ENCODE measurements around the gene NAT14.

Gene NAT14

GRCh38 chr19:55453511-55454260 is 31.3 kb upstream of the NAT14 start:
- DNase-seq: no peak

GRCh38 chr19:55454787-55455243 is 30.2 kb upstream of the NAT14 start:
- peak; percentile 56 for DNase-seq

GRCh38 chr19:55455576-55456235 is 29.3 kb upstream of the NAT14 start:
- no peak for DNase-seq

- no peak for DNase-seq
Measured at GRCh38 chr19:55456347-55456746, 28.6 kb upstream of the NAT14 start.

GRCh38 chr19:55457683-55458457 is 27.1 kb upstream of the NAT14 start:
- no peak for DNase-seq

- DNase-seq: no peak
Measured at GRCh38 chr19:55459551-55459949, 25.4 kb upstream of the NAT14 start.

GRCh38 chr19:55459950-55460657 is 24.9 kb upstream of the NAT14 start:
- DNase-seq: no peak

GRCh38 chr19:55460670-55461258 is 24.2 kb upstream of the NAT14 start:
- DNase-seq: peak; percentile 73

- DNase-seq: peak; percentile 100
Measured at GRCh38 chr19:55461259-55461973, 23.6 kb upstream of the NAT14 start, which contains the start of gene ISOC2. Gene ISOC2 (minus strand): TSS chr19:55461642. CDS start chr19:55456486, 5,156 bp downstream.

DNA sequence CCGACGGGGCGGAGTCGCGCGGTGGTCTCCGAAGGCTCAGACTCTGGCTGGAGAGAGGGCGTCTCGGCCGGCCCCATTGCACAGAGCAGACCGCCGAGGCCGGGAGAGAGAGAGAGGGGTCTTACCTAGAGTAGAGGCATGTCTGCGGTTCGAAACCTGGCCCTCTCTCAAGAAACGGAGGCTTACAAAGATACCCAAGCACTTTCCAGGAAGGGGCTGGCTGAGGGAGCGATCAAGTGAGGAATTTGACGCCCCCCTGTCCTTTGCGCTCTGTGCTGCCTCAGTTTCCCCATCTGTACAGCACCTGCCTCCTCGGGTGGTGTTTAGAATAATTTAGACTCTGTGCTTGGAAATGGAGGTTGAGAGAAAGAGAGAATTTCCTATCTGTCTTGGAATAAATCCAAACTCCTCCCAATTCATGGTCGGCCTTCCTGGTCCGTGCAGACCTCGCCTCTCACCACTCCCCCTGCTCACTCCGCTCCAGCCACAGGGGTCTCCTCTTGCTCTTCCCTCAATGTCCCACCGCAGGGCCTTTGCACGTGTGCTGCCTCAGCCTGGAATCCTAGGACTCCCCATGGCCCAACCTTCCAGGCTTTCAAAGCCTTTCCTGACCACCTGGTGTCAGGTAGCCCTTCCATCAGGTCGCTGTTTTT is 22.9 kb upstream of the NAT14 start:
- DNase-seq: no peak

DNA sequence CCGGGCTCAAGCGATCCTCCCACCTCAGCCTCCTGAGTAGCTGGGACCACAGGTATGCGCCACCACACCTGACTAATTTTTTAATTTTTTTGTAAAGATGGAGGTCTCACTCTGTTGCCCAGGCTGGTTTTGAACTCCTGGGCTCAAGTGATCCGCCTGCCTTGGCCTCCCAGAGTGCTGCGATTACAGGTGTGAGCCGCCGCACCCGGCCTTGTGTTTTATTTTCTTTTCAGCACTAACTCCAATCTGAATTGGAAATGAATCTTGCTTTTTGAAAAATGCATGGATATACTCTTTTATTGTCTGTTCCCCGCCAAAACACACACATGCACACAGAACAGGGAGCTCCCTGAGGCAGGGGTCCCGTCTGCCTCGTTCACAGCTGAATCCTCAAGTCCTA is 22.3 kb upstream of the NAT14 start:
- DNase-seq: no peak

- DNase-seq: no peak
Measured at GRCh38 chr19:55463583-55464031, 21.4 kb upstream of the NAT14 start.

DNA sequence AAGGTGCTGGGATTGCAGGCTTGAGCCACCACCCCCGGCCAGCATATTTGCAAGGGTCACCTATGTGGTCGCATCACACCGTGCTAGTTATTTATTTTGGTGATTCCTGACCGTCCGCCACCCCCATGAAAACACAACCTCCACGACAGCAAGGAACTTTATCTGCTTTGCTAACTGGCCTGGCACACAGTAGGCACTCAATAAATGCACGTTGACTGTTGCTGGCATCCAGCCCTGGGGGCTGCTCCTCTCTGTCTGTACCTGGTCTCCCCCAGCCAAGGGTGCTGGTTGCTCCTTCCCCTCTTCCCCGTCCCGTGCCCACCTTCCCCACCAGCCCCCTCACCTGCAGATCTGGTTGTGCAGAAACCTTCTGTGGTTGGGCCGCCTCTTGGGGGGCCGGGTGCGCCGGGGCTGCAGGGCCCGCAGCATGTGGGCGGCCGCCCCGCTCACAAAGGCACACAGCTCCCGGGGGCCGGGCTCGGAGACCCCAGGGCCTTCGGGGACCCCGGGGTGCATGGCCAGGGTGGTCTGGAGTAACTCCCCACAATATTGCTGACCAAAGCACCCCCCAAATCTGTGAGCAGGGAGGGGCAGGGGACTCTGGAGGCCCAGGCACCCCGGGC is 20.8 kb upstream of the NAT14 start:
- no peak for DNase-seq

DNA sequence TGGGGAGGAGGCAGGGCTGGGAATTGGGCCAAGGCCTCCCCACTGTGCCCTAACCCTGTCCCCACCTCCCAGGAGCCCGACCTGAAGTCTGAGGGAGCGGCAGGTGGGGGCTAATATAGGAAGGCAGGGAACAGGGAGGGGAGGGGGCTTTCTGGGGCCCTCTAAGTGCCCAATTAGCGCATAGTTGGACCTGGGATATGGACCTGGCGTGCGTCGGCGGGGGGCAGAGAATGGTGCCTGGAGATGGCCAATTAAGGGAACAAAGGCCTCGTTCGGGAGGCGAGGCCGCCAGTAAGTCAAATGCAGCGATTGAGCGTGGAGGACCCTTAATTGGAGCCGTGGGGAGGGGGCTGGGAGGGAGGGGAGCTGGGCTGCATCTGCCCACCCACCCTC is 20.3 kb upstream of the NAT14 start, which contains the start of gene C19orf85:
TSS of gene C19orf85 (minus strand) at position 90 of the 393 bp plus-strand sequence. CDS start 197 bp downstream, outside the sequence.
- no peak for DNase-seq

- no peak for DNase-seq
Measured at GRCh38 chr19:55465460-55466240, 19.3 kb upstream of the NAT14 start.

DNA sequence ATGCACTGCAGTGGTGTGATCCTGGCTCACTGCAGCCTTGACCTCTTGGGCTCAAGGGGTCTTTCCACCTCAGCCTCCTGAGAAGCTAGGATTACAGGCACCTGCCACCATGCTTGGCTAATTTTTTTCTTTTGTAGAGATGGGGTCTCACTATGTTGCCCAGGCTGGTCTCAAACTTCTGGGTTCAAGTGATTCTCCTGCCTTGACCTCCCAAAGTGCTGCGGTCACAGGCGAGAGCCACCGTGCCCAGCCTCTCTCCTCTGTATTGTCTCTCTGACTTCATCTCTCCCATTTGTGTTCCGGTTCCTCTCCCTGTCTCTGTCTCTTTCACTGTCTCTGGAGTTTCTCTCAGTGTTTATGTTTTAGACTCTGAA is 18.8 kb upstream of the NAT14 start:
- no peak for DNase-seq

DNA sequence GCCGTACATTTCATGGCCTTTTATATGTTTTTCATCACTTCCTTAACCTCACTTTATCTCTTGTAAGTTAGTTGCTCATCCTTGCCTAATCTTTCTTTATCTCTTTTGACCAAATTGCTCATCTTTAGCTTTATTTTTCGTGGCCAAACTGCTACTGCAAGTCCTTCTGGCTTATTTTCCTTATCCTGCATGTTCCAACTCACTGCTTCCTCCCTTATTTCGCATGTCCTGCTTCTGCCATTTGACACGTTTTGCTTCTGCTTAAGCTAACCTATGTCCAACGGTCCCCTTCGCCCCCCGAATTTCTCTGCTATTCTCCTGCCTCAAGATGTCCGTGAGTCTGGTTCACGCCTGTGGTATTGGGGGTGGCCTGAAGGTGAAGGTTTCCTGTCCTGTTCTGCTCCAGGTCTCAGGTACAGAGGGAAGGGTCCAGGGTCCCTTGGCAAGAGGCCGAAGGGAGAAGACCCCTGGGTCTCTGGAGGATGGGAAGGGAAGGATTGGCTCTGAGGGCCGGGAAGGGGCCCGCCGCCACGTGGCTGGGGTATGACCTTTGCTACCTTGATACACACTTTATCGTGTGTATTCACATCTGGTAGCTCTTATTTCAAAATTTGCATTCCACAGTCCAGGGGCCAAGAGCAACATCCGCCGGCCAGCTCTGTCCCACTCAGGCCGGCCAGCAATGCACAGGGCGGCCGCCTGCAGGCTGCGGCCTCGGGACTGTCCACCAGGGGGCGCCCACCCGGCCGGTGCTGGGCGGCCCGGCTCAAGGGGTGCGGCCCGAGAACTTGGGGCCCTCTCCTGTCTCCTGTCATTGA is 17.5 kb upstream of the NAT14 start:
- DNase-seq: peak; percentile 68

DNA sequence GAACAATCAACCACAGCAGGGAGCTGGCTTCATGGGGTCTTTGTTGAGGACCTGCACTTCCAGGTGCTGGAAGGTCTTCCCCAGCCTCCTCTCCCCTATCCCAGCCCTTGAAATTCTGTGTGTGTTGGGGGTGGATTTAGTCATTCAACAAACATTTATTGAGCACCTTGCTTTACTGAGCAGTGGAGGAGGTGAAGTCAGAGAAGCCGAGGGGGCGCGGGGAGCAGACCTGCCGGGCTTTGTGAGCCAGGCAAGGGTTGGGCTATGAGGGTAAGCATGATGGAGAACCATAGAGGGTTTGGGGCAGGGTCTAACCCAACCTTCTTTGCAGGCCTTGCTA is 17.0 kb upstream of the NAT14 start:
- DNase-seq: no peak

DNA sequence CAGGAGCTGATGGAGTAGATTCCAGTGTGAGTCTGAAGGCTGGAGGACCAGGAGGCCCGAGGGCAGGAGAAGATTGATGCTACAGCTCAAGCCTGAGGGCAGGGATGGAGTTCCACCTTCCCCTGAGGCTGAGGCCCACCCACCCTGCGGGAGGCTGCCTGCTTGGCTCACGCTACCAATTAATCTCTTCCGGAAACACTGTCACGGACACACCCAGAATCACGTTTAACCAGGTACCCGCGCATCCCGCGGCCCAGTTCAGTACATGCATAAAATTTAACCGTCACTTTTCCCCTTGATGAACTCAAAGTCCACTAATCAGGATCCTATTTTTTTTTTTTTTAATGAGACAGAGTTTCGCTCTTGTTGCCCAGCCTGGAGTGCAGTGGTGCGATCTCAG is 13.7 kb upstream of the NAT14 start:
- no peak for DNase-seq

All from HCEC 1CT (cell line).